Breast epithelium (tissue), 4 donors: ENCODE measurements around the gene PRR12. TPM values are rescaled to one million over a fixed set of nuclear protein-coding genes. Genes with fewer than 3 reads are reported as not detected.
"Not testable (repeated sequence)": the region's sequence is repeated elsewhere in the genome, so short reads cannot be mapped to it uniquely, and the experiment has no call there.

Source experiments
- DNase-seq, 2 donors: peaks; one replicate each; pipeline ENCODE4 v3.0.0-alpha.2; 2019; ENCODE audit warnings: low spot score in 2 of 2
- H3K27ac ChIP-seq, 2 donors: fragments of 200-600 bp; sonication (generic) in 1 of 2; one replicate each; pipeline ENCODE4 v1.5.1; 2016 to 2019; ENCODE audit warnings: mild to moderate bottlenecking in 1 of 2
- H3K27me3 ChIP-seq, 2 donors: fragments of 200-600 bp; sonication (generic) in 1 of 2; one replicate each; pipeline versions ENCODE4 v1.5.1 to v1.6.0; 2017 to 2019; ENCODE audit warnings: control low read depth in 1 of 2, mild to moderate bottlenecking in 1 of 2
- H3K36me3 ChIP-seq: fragments of 200-600 bp; one replicate; pipeline ENCODE4 v1.5.1; 2019
- H3K4me1 ChIP-seq, 2 donors: fragments of 200-600 bp; sonication (generic); one replicate each; pipeline ENCODE4 v1.5.1; 2016 to 2019; ENCODE audit warnings: control low read depth in 1 of 2
- H3K4me3 ChIP-seq, 3 donors: fragments of 200-600 bp; sonication (generic); 1 replicate in 2 of 3; 2 replicates in 1 of 3; pipeline ENCODE4 v1.5.1; 2016 to 2019; ENCODE audit warnings: mild to moderate bottlenecking in 3 of 3, moderate library complexity in 2 of 3
- H3K9me3 ChIP-seq, 2 donors: fragments of 200-600 bp; sonication (generic) in 1 of 2; one replicate each; pipeline ENCODE4 v1.5.1; 2016 to 2019; ENCODE audit warnings: control low read depth in 1 of 2
- POLR2A ChIP-seq: fragments of 450-650 bp; IDR thresholded peaks from one replicate; pipeline ENCODE4 v1.6.1; 2016; ENCODE audit warnings: antibody characterized with exemption, mild to moderate bottlenecking, moderate library complexity
- POLR2AphosphoS5 ChIP-seq, 3 donors: sonication (generic); formaldehyde crosslinking; IDR thresholded peaks; one replicate each; pipeline ENCODE4 v1.6.1; 2017; ENCODE audit warnings: antibody characterized with exemption in 3 of 3
- intact Hi-C: fragments of 100-400 bp; cut with DNase I; formaldehyde crosslinking; loops from one replicate; pipeline ENCODE4 v1.15.1; 2023; ENCODE audit warnings: low total_unique reads
- total RNA-seq, 3 donors: library from RNA; depleted of rRNA; stranded (reverse); fragments of >200 nt; gene quantifications; one replicate each; pipeline ENCODE4 v1.1.0, GENCODE V29; 2016
- TF ChIP-seq, protein P1 (sequence below), 3 donors: fragments of 450-650 bp; IDR thresholded peaks; one replicate each; pipeline ENCODE4 v1.5.1; 2016 to 2017; ENCODE audit warnings: antibody characterized with exemption in 3 of 3, mild to moderate bottlenecking in 3 of 3, moderate library complexity in 3 of 3

PRR12 gene
- total RNA-seq, 3 donors from 2014 or later, result 6.2 to 8.8 (median 6.3) TPM

DNA sequence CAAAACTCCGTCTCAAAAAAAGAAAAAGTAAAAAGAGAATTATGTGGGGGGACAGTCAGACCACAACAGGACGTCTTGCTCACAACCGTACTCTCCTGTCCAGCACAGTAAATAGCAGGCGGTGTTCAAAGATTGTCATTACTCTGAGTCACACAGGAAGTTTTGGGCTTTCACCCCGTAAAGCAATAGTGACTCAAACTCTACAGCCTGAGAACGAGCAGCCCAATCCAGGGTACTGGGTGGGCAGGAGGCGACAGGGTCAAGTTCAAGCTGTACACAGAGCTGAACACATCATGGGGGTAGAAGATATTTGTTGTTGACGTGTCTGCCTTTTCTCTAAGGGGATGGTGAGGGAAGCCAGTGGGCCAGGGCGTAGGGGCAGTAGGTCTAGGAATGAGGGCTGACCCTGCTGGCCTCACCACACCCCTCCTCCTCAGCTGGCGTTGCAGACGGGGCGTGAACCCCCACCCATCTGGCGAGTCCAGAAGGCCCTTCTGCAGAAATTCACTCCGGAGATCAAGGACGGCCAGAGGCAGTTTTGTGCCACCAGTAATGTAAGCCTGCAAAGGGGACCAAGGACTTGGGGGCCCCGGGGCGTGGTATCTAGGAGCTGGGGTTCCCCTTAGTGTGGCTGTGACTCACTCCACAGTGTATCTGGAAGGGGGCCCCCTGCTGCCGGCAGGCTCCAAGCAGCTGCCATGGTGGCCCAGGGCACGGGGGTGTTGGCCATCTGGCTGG, 23.3 kb downstream of the PRR12 start:
- Histone ChIP-seq H3K36me3 (peaks cover 7% of the 10 kb centered on the region), H3K4me3 (no peak overlapping the region), H3K27ac (peak overlapping the region in 1 of 2 donors; percentile 20), H3K9me3 (peaks cover 0 to 3% of the 10 kb centered on the region in 2 donors), H3K4me1 (no peaks in the 10 kb centered on the region), H3K27me3 (no peaks in the 10 kb centered on the region)
- intact Hi-C loops, result no loop called here
- TF ChIP-seq POLR2A (no peak), POLR2AphosphoS5 (IDR thresholded peaks at IDR 0.05) (no peak)
- TF ChIP-seq, protein P1, sequence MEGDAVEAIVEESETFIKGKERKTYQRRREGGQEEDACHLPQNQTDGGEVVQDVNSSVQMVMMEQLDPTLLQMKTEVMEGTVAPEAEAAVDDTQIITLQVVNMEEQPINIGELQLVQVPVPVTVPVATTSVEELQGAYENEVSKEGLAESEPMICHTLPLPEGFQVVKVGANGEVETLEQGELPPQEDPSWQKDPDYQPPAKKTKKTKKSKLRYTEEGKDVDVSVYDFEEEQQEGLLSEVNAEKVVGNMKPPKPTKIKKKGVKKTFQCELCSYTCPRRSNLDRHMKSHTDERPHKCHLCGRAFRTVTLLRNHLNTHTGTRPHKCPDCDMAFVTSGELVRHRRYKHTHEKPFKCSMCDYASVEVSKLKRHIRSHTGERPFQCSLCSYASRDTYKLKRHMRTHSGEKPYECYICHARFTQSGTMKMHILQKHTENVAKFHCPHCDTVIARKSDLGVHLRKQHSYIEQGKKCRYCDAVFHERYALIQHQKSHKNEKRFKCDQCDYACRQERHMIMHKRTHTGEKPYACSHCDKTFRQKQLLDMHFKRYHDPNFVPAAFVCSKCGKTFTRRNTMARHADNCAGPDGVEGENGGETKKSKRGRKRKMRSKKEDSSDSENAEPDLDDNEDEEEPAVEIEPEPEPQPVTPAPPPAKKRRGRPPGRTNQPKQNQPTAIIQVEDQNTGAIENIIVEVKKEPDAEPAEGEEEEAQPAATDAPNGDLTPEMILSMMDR (IDR thresholded peaks at IDR 0.05), result no peak
- DNase-seq, result no peak

DNA sequence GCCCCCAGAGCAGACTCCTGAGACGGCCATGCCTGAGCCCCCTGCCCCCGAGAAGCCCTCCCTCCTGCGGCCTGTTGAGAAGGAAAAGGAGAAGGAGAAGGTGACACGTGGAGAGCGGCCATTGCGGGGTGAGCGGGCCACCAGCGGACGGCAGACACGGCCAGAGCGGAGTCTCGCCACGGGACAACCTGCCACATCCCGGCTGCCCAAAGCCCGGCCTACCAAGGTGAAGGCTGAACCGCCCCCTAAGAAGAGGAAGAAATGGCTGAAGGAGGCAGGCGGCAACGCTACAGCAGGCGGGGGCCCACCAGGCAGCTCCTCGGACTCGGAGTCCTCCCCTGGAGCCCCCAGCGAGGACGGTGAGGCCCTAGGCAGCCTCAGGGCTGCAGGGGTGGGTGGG, 24.9 kb downstream of the PRR12 start:
- TF ChIP-seq, protein P1 (IDR thresholded peaks at IDR 0.05), result no peak
- no peak for TF ChIP-seq POLR2AphosphoS5 (IDR thresholded peaks at IDR 0.05)
- no peak for TF ChIP-seq POLR2A
- Histone ChIP-seq H3K9me3 (peaks cover 0 to 3% of the 10 kb centered on the region in 2 donors), H3K4me1 (no peaks in the 10 kb centered on the region), H3K27ac (no peak overlapping the region), H3K36me3 (peaks cover 7% of the 10 kb centered on the region), H3K27me3 (no peaks in the 10 kb centered on the region), H3K4me3 (no peak overlapping the region)
- intact Hi-C loops, result no loop called here
- no peak for DNase-seq

DNA sequence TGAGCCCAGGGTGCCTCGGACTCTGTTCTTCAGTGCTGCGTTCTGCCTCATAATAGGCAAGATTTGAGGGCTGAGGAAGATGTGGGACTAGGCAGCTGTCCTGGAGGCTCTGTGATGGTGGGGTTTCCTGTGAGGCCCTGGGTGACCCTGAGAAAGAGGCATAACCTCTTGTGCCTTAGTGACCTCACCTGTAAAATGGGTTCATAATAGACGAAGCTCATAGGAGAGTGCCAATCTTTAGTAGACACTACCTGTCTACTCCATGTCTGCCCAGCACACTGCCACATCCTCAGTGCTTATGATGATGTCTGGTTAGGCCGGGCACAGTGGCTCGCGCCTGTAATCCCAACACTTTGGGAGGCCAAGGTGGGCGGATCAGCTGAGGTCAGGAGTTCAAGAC, 25.6 kb downstream of the PRR12 start:
- no peaks in the 10 kb centered on the region for H3K27me3 ChIP-seq
- no peaks in the 10 kb centered on the region for H3K4me1 ChIP-seq
- peaks cover 7% of the 10 kb centered on the region for H3K36me3 ChIP-seq
- H3K4me3 ChIP-seq, result no peak overlapping the region
- DNase-seq, result no peak
- TF ChIP-seq POLR2AphosphoS5 (IDR thresholded peaks at IDR 0.05) (no peak), POLR2A (no peak)
- TF ChIP-seq, protein P1 (IDR thresholded peaks at IDR 0.05), result no peak
- H3K9me3 ChIP-seq, result peaks cover 0 to 3% of the 10 kb centered on the region in 2 donors
- intact Hi-C loops, result no loop called here
- no peak overlapping the region for H3K27ac ChIP-seq

DNA sequence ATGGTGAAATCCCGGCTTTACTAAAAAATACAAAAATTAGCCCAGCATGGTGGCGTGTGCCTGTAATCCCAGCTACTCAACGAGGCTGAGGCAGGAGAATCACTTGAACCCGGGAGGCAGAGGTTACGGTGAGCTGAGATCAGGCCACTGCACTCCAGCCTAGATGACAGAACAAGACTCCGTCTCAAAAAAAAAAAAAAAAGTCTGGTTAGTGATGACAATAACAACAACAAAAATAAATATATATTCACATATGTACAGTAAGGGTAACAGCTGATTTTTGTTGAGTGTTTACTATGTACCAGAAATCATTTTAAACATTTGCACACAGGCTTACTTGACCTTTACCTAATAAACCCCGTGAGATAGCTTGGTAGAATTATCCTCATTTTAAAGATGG, 26.0 kb downstream of the PRR12 start:
- TF ChIP-seq POLR2A (no peak), POLR2AphosphoS5 (IDR thresholded peaks at IDR 0.05) (no peak)
- TF ChIP-seq, protein P1 (IDR thresholded peaks at IDR 0.05), result no peak
- Histone ChIP-seq H3K4me1 (no peaks in the 10 kb centered on the region), H3K27me3 (no peaks in the 10 kb centered on the region), H3K27ac (no peak overlapping the region), H3K4me3 (no peak overlapping the region), H3K36me3 (peaks cover 7% of the 10 kb centered on the region), H3K9me3 (peaks cover 0 to 3% of the 10 kb centered on the region in 2 donors)
- intact Hi-C loops, result no loop called here
- DNase-seq, result no peak

DNA sequence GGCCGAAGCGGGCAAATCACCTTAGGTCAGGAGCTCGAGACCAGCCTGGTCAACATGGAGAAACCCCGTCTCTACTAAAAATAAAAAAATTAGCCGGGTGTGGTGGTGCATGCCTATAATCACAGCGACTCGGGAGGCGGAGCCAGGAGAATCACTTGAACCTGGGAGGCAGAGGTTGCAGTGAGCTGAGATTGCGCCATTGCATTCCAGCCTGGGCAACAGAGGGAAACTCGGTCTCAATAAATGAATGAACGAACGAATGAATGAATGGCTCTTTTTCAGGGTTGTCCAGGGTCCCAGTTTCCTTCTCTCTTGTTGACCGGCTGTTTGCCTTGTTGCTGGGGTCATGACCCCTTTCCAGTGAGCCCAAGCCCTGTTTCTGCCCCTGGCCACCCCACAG, 26.9 kb downstream of the PRR12 start:
- H3K4me3 ChIP-seq, intact Hi-C loops, H3K27me3 ChIP-seq, DNase-seq, H3K36me3 ChIP-seq, H3K27ac ChIP-seq, H3K9me3 ChIP-seq, H3K4me1 ChIP-seq: not testable (repeated sequence)
